H1 (cell line): Measurements from ENCODE around the gene DRGX. TPM values are rescaled to one million over a fixed set of nuclear protein-coding genes. Genes with fewer than 3 reads are reported as not detected.

ENCODE experiments used
- CTCF ChIA-PET: fragments of 300-600 bp; sonication (Branson Sonifier 250); formaldehyde crosslinking; loops from one replicate; lab custom pipeline; 2021; ENCODE audit not compliant: partially characterized antibody; lab: Charles Lee
- POLR2A ChIA-PET: fragments of 300-600 bp; sonication (Branson Sonifier 250); formaldehyde crosslinking; loops from one replicate; lab custom pipeline; 2021; ENCODE audit warnings: inconsistent platforms; ENCODE audit not compliant: partially characterized antibody; lab: Charles Lee
- DNase-seq, 2 experiments: peaks; one replicate each; pipeline versions ENCODE4 v3.0.0 to v3.0.0-alpha.2; 2010 to 2022; ENCODE audit warnings: low spot score in 2 of 2, low read depth in 1 of 2, mixed read lengths in 1 of 2
- FAIRE-seq: peaks from 2 replicates; lab custom pipeline; 2011; peaks lifted over from hg19 to GRCh38; lab: Jason Lieb, UNC
- H2AFZ ChIP-seq: 2 replicates; pipeline ENCODE4 v1.8.1; 2012; ENCODE audit warnings: low read length, inconsistent platforms
- H2AK5ac ChIP-seq: 2 replicates; pipeline ENCODE4 v1.6.1; 2013; ENCODE audit warnings: low read depth, low read length
- H2BK120ac ChIP-seq: replicated peaks from 2 replicates; pipeline ENCODE3; 2013; ENCODE audit warnings: low read depth, low read length, inconsistent platforms
- H2BK12ac ChIP-seq: 2 replicates; pipeline ENCODE4 v1.6.1; 2013; ENCODE audit warnings: low read depth, low read length
- H2BK15ac ChIP-seq: 2 replicates; pipeline ENCODE4 v1.6.1; 2013; ENCODE audit warnings: low read length
- H2BK20ac ChIP-seq: 2 replicates; pipeline ENCODE4 v1.6.1; 2013; ENCODE audit warnings: low read length
- H2BK5ac ChIP-seq: 2 replicates; pipeline ENCODE4 v1.6.1; 2013; ENCODE audit warnings: low read depth, low read length
- H3K14ac ChIP-seq: 2 replicates; pipeline ENCODE4 v1.6.1; 2013; ENCODE audit warnings: inconsistent platforms; ENCODE audit not compliant: insufficient read length
- H3K18ac ChIP-seq: 2 replicates; pipeline ENCODE4 v1.6.1; 2013; ENCODE audit warnings: low read length; ENCODE audit errors: extremely low read depth
- H3K23ac ChIP-seq: 2 replicates; pipeline ENCODE4 v1.6.1; 2013; ENCODE audit warnings: inconsistent platforms; ENCODE audit not compliant: insufficient read length
- H3K23me2 ChIP-seq: 2 replicates; pipeline ENCODE4 v1.6.1; 2013; ENCODE audit warnings: low read depth, low read length
- H3K27ac ChIP-seq: 2 replicates; pipeline ENCODE4 v1.6.1; 2011; ENCODE audit warnings: low read depth, low read length, inconsistent platforms
- H3K27me3 ChIP-seq, 4 experiments: replicated peaks in 1 of 4; 1 replicate in 1 of 4; 2 replicates in 3 of 4; pipeline versions ENCODE4 v1.6.1 to v1.8.1; 2011 to 2013; ENCODE audit warnings: low read length in 3 of 4, mild to moderate bottlenecking in 3 of 4, inconsistent platforms in 2 of 4, mixed read lengths in 2 of 4, moderate library complexity in 1 of 4; ENCODE audit not compliant: control insufficient read depth in 3 of 4, insufficient read depth in 3 of 4; ENCODE audit errors: extremely low read depth in 1 of 4
- H3K36me3 ChIP-seq, 4 experiments: 2 replicates each; pipeline versions ENCODE4 v1.6.1 to v1.8.1; 2011 to 2013; ENCODE audit warnings: mild to moderate bottlenecking in 4 of 4, low read length in 3 of 4, moderate library complexity in 2 of 4, control low read depth in 1 of 4, inconsistent platforms in 1 of 4; ENCODE audit not compliant: insufficient read depth in 4 of 4, control insufficient read depth in 2 of 4
- H3K4ac ChIP-seq: replicated peaks from 2 replicates; pipeline ENCODE3; 2013; ENCODE audit warnings: low read length, low read depth, mixed read lengths, inconsistent platforms; ENCODE audit not compliant: insufficient read length
- H3K4me1 ChIP-seq, 4 experiments: replicated peaks in 1 of 4; 1 replicate in 1 of 4; 2 replicates in 3 of 4; pipeline versions ENCODE4 v1.6.1 to v1.8.1; 2011 to 2013; ENCODE audit warnings: low read length in 3 of 4, inconsistent platforms in 2 of 4, mixed read lengths in 1 of 4; ENCODE audit not compliant: insufficient read depth in 4 of 4, control insufficient read depth in 3 of 4
- H3K4me2 ChIP-seq, 2 experiments: 2 replicates each; pipeline versions ENCODE4 v1.6.1 to v1.8.1; 2011 to 2013; ENCODE audit warnings: low read depth in 2 of 2, low read length in 2 of 2, control low read depth in 1 of 2, inconsistent platforms in 1 of 2, mild to moderate bottlenecking in 1 of 2; ENCODE audit not compliant: insufficient read depth in 1 of 2
- H3K4me3 ChIP-seq, 4 experiments: fragments of 200-600, 300-600 bp in 1 of 4; sonication (generic), shearing (Covaris generic), sonication (Bioruptor Twin) in 1 of 4; 2 replicates each; pipeline versions ENCODE4 v1.5.1 to v1.8.1; 2011 to 2016; ENCODE audit warnings: low read length in 4 of 4, low read depth in 3 of 4, control low read depth in 2 of 4, inconsistent platforms in 2 of 4, mild to moderate bottlenecking in 2 of 4, mixed read lengths in 1 of 4, moderate library complexity in 1 of 4; ENCODE audit not compliant: insufficient read depth in 2 of 4; ENCODE audit errors: extremely low read depth in 1 of 4
- H3K56ac ChIP-seq: replicated peaks from 2 replicates; pipeline ENCODE3; 2013; ENCODE audit warnings: low read depth, mild to moderate bottlenecking, mixed read lengths, low read length, inconsistent platforms; ENCODE audit not compliant: insufficient read length
- H3K79me1 ChIP-seq: 2 replicates; pipeline ENCODE4 v1.6.1; 2013; ENCODE audit warnings: low read depth, low read length, control low read depth
- H3K79me2 ChIP-seq, 2 experiments: 2 replicates each; pipeline versions ENCODE4 v1.6.1 to v1.8.1; 2012 to 2013; ENCODE audit warnings: low read length in 2 of 2, mild to moderate bottlenecking in 2 of 2, inconsistent platforms in 1 of 2; ENCODE audit not compliant: insufficient read depth in 2 of 2, control insufficient read depth in 1 of 2
- H3K9ac ChIP-seq, 4 experiments: replicated peaks in 1 of 4; 1 replicate in 1 of 4; 2 replicates in 3 of 4; pipeline versions ENCODE4 v1.6.1 to v1.8.1; 2011 to 2013; ENCODE audit warnings: low read depth in 3 of 4, low read length in 3 of 4, control low read depth in 2 of 4, mild to moderate bottlenecking in 2 of 4, moderate library complexity in 2 of 4, inconsistent platforms in 1 of 4; ENCODE audit errors: extremely low read depth in 1 of 4
- H3K9me3 ChIP-seq, 2 experiments: 2 replicates each; pipeline versions ENCODE4 v1.6.1 to v1.8.1; 2012 to 2013; ENCODE audit warnings: mild to moderate bottlenecking in 2 of 2, moderate library complexity in 2 of 2, control low read depth in 1 of 2, inconsistent platforms in 1 of 2, low read depth in 1 of 2, low read length in 1 of 2, mixed read lengths in 1 of 2; ENCODE audit not compliant: insufficient read depth in 2 of 2
- H4K20me1 ChIP-seq, 2 experiments: replicated peaks in 1 of 2; 2 replicates each; pipeline versions ENCODE3 to v1.8.1; 2011 to 2013; ENCODE audit warnings: inconsistent platforms in 2 of 2, low read length in 2 of 2, mild to moderate bottlenecking in 1 of 2; ENCODE audit not compliant: insufficient read depth in 2 of 2, control insufficient read depth in 1 of 2
- H4K5ac ChIP-seq: 2 replicates; pipeline ENCODE4 v1.6.1; 2013; ENCODE audit warnings: low read length, low read depth, mixed read lengths, inconsistent platforms; ENCODE audit not compliant: insufficient read length
- H4K8ac ChIP-seq: 2 replicates; pipeline ENCODE4 v1.8.0; 2013; ENCODE audit warnings: mild to moderate bottlenecking, moderate library complexity, low read length, inconsistent platforms; ENCODE audit not compliant: insufficient read depth; ENCODE audit errors: extremely low read depth
- H4K91ac ChIP-seq: replicated peaks from 2 replicates; pipeline ENCODE3; 2013; ENCODE audit warnings: low read length, mixed read lengths, inconsistent platforms; ENCODE audit not compliant: insufficient read length
- CHD2 ChIP-seq: IDR thresholded peaks from 2 replicates; pipeline ENCODE4 v1.6.1; 2012; ENCODE audit warnings: low read length, improper control_type of control experiment
- EP300 ChIP-seq, 2 experiments: IDR thresholded peaks; 1 replicate in 1 of 2; 2 replicates in 1 of 2; pipeline ENCODE4 v1.6.1; 2011 to 2012; ENCODE audit warnings: low read depth in 2 of 2, low read length in 2 of 2, mild to moderate bottlenecking in 2 of 2, borderline replicate concordance in 1 of 2, inconsistent platforms in 1 of 2, moderate library complexity in 1 of 2
- EZH2 ChIP-seq: fragments of 200-600 bp; sonication (generic); IDR thresholded peaks from 2 replicates; pipeline ENCODE4 v1.7.1; 2012; ENCODE audit warnings: low read depth, mild to moderate bottlenecking, moderate library complexity, low read length, inconsistent platforms; ENCODE audit not compliant: severe bottlenecking
- HDAC2 ChIP-seq, 2 experiments: fragments of 300-600 bp in 1 of 2; sonication (generic) in 1 of 2; IDR thresholded peaks; 2 replicates each; pipeline ENCODE4 v1.6.1; 2011 to 2012; ENCODE audit warnings: low read depth in 2 of 2, low read length in 2 of 2, mild to moderate bottlenecking in 2 of 2, moderate library complexity in 2 of 2, borderline replicate concordance in 1 of 2, inconsistent platforms in 1 of 2
- MAFK ChIP-seq: IDR thresholded peaks from 2 replicates; pipeline ENCODE4 v1.6.1; 2012; ENCODE audit warnings: low read depth, mild to moderate bottlenecking, improper control_type of control experiment, low read length
- PHF8 ChIP-seq: fragments of 200-600 bp; sonication (generic); conservative IDR thresholded peaks from 2 replicates; pipeline ENCODE4 v1.7.1; 2012; ENCODE audit warnings: low read depth, mild to moderate bottlenecking, inconsistent platforms, low read length, moderate library complexity
- RFX5 ChIP-seq: IDR thresholded peaks from 2 replicates; pipeline ENCODE4 v1.6.1; 2011; ENCODE audit warnings: low read depth, low read length, improper control_type of control experiment, borderline replicate concordance
- SIRT6 ChIP-seq: IDR thresholded peaks from one replicate; pipeline ENCODE4 v1.7.1; 2012; ENCODE audit warnings: low read length, inconsistent platforms
- SIX5 ChIP-seq: IDR thresholded peaks from 2 replicates; pipeline ENCODE4 v1.6.1; 2011; ENCODE audit warnings: mild to moderate bottlenecking, low read depth, low read length
- YY1 ChIP-seq: IDR thresholded peaks from 2 replicates; pipeline ENCODE4 v1.6.1; 2011; ENCODE audit warnings: low read depth, mild to moderate bottlenecking, low read length
- WGBS, 2 experiments: shearing (Covaris generic) in 1 of 2; methylation state at CpG; one replicate each; pipeline versions ENCODE4 v1.1.6 to v1.1.7; 2013 to 2015; ENCODE audit warnings: low lambda C conversion rate in 2 of 2, mixed read lengths in 2 of 2, inconsistent platforms in 1 of 2, low coverage in 1 of 2, missing lambda C conversion rate in 1 of 2; ENCODE audit not compliant: insufficient replicate concordance in 2 of 2, insufficient coverage in 1 of 2, insufficient read length in 1 of 2; ENCODE audit errors: extremely low coverage in 1 of 2, missing lambda C conversion rate in 1 of 2; 5-methylcytosine and 5-hydroxymethylcytosine counted together
- polyA plus RNA-seq, 7 experiments: library from polyadenylated mRNA; depleted of rRNA in 3 of 7; stranded (reverse) in 5 of 7; unstranded in 2 of 7; fragments of >200 nt in 5 of 7; fragments of 200-250 nt in 2 of 7; gene quantifications; 1 replicate in 5 of 7; 2 replicates in 1 of 7; 4 replicates in 1 of 7; pipeline versions ENCODE4 v1.2.1 to v1.2.3, GENCODE V29; 2011 to 2013; ENCODE audit warnings: missing spikeins in 2 of 7, mixed read lengths in 2 of 7
- total RNA-seq: library from RNA; stranded (reverse); fragmentation: NEBNext Ultra II Directional; extraction: Animal tissue kit (Norgen Biotek cat#: 25700); gene quantifications from 2 replicates; pipeline ENCODE4 v1.2.1, GENCODE V29; 2021
- TF ChIP-seq, protein P1 (sequence below): IDR thresholded peaks from 2 replicates; pipeline ENCODE4 v1.6.1; 2011; ENCODE audit warnings: low read depth, mild to moderate bottlenecking, low read length; ENCODE audit not compliant: insufficient read depth

DRGX gene
- total and polyA plus RNA-seq, 2 of the 8 experiments (the other 6 are each of a cell fraction or from before 2014, with no cell fraction given) = not detected

- Histone ChIP-seq H3K27ac (no peak overlapping the region), H3K4ac (no peak overlapping the region), H2BK15ac (no peak overlapping the region), H4K91ac (no peak overlapping the region), H2BK120ac (no peak overlapping the region), H3K79me1 (no peaks in the 10 kb centered on the region), H3K9ac (no peak overlapping the region), H3K23me2 (no peaks in the 10 kb centered on the region), H3K9me3 (no peaks in the 10 kb centered on the region), H2AFZ (no peak overlapping the region), H3K4me3 (no peak overlapping the region), H3K4me1 (no peaks in the 10 kb centered on the region), H3K56ac (no peak overlapping the region), H4K8ac (no peak overlapping the region), H3K36me3 (no peaks in the 10 kb centered on the region), H2BK20ac (no peak overlapping the region), H3K14ac (no peak overlapping the region), H3K27me3 (no peaks in the 10 kb centered on the region; a peak in 1 of 7 replicates), H3K79me2 (no peaks in the 10 kb centered on the region), H3K18ac (no peak overlapping the region), H4K20me1 (no peaks in the 10 kb centered on the region), H2BK12ac (no peak overlapping the region), H3K23ac (no peak overlapping the region), H2AK5ac (no peak overlapping the region), H4K5ac (no peak overlapping the region), H2BK5ac (no peak overlapping the region), H3K4me2 (no peak overlapping the region)
- CTCF ChIA-PET = interaction anchor here (0.8 to 2.5 kb wide), 5 partner anchors 9 to 48 kb away, joined by 3 to 6 read pairs (median 4); no protein-coding TSS in a partner anchor
- POLR2A ChIA-PET = no interaction called here
- 83% methylated on average over 3 of the region's 3 CpGs; no CpG with 5 or more reads in 1 of the 2 experiments for WGBS, 2 experiments
- no peak for DNase-seq
- FAIRE-seq = no peak
- TF ChIP-seq MAFK (no peak), CHD2 (no peak), SIX5 (no peak), HDAC2 (IDR thresholded peaks at IDR 0.05; ENCODE audit: borderline replicate concordance in 1 of 2, low read depth in 2 of 2, low read length in 2 of 2) (no peak), SIRT6 (no peak), PHF8 (no peak), RFX5 (no peak), EZH2 (no peak), YY1 (no peak), EP300 (IDR thresholded peaks at IDR 0.05; ENCODE audit: borderline replicate concordance in 1 of 2, low read depth in 2 of 2, low read length in 2 of 2) (no peak)
- TF ChIP-seq, protein P1, sequence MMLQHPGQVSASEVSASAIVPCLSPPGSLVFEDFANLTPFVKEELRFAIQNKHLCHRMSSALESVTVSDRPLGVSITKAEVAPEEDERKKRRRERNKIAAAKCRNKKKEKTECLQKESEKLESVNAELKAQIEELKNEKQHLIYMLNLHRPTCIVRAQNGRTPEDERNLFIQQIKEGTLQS = no peak
These were observed 23.9 kb downstream of the DRGX start for GRCh38 chr10:49371967-49372366.
